Superior temporal gyrus (tissue), 1 donor: ENCODE measurements around the gene HNRNPR.

Experiments used
- DNase-seq: peaks from one replicate; pipeline ENCODE4 v3.0.0-alpha.2; 2016; ENCODE audit errors: extremely low spot score

The HNRNPR gene

DNA sequence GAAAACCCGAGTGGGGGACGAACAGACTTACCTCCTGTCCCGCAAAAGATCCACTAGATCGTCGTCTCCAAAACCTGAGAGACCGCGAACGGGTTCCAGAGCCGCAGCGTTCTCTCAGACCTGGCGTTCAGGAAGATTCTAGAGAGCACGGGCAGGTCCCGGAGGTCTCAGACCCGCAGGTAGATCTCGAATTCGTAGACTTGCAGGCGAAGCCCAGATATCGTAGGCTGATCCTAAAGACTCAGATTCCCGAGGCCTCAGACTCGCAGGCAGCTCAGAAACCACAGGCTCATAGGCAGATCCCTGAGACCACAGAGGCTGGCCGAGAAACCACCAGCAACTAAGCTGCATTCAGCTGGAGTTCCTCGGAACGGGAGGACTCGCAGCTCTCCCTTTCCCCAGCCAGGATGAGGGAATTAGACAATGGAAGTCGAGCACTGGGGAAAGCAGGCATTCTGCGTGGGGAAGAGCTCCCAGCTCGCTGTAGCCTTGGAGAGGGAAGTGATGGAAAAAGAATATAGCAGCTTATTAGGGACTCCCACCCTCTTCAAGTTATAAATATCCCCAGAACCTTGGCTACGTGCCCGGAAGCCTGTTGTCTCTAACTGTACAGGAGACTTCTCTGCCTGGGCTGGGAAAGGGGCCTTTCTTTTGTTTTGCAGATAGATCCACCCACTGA is 25.4 kb upstream of the HNRNPR start, which contains the start of gene ZNF436:
Gene ZNF436 (minus strand): TSS at position 502 of the 679 bp plus-strand sequence. CDS start 1,831 bp downstream, outside the sequence.
- peak; percentile 76 for DNase-seq

DNA sequence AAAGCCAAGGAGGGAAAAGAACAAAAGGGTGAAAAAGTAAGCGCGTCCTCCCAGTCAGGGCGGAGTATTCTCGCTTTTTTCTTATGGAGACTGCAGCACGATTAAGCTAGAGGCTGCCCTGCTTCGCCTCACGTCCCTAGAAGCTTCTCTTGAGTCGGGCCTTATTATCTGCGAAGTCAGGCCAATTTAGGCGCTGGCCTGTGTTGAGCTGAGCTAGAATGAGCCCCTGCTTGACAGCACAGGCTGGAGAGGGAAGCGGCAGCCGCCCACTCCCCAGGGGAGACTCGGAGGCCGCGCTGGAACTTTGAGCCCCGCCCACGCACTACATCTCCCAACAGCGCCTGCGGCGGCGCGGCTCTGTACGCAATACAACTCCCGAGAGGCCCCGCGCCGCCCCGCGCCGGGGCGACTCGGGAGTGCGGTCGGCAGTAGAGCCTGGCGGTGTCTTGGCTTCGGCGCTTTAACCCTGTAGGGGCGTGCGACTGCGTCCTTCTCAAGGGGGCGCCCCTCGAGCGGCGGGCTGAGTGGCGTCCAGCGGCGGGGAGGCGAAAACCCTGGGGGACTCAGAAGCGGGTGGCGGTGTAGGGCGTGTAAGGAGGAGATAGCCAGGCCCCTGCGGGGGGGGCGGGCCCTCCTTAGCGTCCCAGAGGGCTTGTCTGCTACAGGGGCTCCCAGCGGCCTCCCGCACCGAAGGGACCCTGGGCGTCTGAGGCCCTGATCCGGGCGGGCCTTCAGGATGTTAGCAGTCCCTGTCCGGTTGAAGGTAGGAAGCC is 24.7 kb upstream of the HNRNPR start:
- peak; percentile 93 for DNase-seq

DNA sequence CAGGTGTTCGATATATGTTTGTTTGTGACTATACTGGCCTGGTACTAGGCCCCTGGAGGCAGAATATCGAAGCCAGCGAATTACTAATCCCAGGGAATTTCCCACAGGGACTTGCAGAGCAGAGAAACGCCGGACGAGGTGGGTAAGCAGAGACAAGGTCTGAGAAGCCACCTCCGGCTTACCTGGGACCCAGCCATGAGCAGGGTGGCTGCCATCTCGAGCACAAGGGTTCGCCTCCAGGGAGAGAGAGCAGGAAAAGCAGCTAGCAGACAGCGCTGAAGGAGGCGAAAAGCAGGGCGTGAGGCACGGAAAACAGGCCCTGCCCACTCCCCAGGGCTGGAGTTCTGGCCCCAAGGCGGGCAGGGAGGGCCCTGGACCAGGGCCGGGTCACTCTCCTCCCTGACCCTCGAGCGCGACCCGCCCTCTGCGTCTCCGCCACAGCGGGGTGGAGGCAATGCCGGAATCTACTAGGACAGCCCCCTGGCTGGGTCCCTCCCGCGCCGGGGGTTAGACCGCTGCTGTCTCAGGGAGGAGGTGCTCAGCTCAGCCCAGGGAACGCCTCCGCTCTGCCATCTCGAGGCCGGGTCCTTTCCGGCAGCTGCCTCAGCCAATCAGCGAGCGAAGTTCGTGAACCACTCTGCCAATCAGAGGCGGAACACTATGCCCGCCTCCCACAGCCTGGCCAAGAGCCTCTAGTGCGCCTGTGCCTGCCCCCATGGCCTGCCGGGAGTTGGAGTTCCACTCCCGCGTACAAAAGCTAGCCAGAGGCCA is 23.9 kb upstream of the HNRNPR start:
- peak; percentile 100 for DNase-seq

DNA sequence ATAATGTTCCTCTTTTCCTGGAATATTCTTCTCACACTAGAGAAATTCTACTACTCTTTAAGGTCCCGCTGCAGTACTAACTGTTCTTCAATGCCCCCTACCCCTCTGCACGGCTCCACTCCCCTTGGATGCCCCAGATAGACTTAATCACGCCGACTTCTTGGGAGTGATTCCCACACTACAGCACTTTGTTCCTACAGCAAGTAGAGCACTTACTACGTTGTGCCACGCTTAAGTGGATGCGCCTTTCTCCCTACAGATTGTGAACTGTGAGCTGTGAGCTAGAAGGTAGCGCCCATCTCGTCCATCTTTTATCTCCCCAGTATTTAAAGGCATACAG is 23.3 kb upstream of the HNRNPR start:
- no peak for DNase-seq

DNA sequence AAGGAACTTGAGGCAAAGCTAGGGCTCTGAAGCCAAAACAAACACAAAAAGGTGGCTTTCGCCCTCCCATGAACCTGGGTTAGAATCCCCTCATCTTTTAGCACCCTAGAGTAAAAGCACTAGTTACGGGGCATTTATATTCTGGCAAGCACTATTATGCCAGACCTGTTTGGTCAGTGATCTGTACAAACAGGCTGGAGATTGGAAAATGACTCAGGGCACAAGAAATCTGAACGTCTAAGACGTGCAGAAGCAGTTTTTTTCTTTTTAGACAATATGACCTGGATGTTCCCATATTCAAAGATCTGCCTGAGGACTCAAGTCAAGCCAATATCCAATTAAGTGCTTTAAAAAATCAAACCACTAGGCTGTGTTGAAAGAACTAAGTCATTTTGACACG is 22.5 kb upstream of the HNRNPR start:
- DNase-seq: no peak

DNA sequence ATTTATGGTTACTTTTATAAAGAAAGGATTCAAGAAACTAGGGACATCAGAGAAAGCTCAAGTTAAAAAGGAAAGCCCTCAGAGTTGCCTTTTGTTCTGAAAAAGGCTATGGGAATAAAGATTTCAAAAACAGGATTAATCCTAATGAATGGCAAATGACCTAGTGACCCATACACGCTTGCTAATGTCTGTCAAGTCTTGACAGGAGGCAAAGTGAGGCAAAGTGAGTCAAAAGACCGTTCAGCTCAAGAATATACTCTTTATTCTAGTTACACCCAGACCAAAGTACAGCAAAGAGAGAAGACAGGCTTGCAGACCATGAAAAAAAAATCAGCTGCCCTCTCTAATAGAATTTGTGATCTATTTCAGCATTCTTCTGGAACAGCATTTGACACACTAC is 22.1 kb upstream of the HNRNPR start:
- no peak for DNase-seq

DNA sequence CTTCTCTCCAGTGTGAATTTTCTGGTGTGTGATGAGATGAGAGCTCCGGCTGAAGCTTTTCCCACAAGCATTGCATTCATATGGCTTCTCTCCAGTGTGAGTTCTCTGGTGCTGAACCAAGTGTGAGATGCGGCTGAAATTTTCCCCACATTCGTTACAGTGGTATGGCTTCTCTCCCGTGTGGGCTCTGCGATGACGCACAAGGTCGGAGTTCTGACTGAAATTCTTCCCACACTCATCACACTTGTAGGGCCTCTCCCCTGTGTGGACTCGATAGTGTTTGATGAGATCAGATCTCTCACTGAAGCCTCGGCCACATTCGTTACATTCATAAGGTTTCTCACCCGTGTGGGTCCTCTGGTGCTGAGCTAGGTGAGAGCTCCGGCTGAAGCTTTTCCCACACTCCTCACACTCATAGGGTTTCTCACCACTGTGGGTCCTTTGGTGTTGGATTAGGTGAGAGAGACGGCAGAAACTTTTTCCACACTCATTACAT is 18.2 kb upstream of the HNRNPR start:
- no peak for DNase-seq

DNA sequence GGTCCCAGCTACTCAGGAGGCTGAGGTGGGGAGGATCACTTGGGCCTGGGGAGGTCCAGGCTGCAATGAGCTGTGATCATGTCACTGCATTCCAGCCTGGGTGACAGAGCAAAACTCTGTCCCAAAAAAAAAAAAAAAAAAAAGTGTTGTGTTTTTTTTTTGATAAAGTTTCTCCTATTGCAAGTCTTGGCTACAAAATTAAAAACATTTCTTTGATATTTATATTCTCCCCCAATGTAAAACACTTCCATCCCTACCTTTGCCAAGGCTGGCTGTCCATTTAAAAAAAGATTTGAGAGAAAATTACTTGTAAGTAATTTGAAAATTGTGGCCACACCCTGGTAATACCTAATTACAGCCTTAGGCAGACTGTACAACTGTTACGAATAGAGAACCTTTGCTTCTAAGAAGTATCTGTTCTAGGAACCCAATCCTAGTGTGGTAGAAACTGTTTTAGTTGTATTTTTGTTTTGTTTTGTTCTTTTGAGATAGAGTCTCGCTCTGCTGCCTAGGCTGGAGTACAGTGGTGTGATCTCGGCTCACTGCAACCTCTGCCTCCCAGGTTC is 14.3 kb upstream of the HNRNPR start:
- DNase-seq: no peak

DNA sequence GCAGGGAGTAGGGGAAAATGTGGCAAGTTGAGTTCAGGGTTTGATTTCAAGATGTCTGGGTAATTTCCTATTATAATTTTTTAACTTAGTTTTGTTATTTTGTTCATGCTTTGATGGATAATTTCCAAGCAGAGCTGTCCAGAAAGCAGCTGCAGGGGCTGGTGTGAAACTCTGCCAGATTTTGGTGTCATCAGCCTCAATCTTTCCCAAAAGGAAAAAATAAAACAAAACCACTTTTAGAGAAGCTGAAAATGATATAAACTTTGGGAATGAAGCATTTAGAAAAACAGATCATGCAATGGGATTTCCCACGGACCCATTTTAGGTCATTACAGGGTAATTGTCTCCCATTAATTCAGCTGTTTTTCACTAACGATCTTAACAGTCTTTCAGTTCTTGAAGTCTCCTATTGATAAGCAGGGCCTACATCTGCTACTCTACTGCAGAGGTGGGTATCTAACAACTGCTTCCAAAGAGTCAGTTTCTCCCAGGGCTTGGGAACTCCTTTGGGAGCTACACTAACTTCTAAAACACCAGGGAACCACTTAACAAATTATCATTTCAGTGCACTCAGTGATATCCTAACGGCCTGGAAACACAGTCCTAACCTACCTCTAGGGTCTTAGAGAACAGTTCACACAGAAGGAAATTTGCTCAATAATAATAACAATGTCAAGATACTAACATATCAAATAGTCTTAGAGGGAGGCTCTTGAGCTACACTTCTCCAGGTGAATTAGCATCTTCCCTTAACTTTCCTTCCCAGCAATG is 13.2 kb upstream of the HNRNPR start:
- no peak for DNase-seq

DNA sequence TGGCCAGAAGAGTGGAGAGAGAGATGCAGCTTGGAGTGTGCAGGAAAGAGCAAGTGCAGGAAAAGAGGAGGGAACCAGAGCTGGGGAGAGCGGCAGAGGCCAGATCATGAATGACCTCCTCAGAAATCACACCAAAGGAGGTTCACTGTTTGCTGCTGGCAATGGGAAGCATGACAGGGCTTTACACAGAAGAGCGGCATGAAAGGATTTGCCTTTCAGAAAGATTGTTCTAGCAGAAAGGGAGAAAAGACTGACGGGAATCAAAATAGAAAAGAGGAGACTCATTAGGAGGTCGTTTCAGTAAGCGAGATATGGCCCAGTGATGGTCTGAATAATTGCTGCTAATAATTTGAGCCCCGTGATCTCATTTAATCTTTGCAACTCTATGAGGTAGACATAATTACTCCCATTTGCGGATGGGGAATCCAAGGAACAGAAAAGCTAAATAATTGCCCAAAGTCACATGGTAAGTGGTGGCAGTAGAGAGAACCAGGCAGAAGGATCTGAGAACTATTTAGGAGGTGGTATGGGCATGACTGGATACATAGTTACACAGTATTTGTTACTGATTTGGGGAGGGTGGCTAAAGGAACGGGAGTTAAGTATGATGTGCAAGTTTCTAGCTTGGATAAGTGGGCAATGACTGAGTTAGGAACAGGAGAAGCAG is 12.5 kb upstream of the HNRNPR start:
- DNase-seq: peak; percentile 68

DNA sequence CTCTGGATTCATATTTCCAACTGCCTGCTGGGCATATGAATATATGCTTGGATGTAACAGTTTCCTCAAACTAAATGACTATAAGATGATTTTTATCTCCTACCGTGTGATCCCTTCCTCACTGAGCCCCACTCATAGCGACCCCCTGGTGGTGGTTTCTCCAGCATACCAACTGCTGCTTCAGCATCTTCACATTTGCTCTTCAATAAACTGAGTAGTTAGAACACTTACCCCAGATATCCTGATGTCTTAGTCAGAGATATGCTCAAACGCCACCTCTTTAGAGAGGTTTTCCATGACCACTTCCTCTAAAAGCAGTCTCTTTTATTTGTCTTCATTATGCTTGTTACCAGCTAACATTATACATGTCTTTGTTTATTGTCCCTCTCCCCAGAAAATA is 10.2 kb upstream of the HNRNPR start:
- DNase-seq: no peak

DNA sequence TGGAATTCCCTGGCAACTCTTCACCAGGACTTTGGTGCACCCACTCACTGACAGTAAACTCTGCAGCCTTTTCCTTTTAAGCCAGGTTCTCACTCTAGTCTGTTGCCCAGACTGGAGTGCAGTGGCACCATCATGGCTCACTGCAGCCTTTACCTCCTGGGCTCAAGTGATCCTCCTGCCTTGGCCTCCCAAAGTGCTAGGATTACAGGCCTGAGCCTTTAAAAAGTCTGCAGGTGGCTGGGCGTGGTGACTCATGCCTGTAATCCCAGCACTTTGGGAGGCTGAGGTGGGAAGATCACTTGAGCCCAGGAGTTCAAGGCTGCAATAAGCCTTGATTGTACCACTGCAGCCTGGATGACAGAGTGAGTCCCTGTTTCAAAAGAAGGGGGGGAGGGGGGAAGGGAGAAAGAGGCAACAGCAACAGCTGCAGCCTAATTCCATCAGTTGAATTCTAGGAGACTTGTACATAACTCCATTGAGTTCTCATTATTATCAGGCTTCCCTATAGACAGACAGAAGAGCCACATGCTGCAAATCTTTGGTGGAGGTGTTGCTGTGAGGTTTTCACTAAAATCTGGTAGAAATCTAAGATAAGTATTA is 8.1 kb upstream of the HNRNPR start:
- DNase-seq: no peak

DNA sequence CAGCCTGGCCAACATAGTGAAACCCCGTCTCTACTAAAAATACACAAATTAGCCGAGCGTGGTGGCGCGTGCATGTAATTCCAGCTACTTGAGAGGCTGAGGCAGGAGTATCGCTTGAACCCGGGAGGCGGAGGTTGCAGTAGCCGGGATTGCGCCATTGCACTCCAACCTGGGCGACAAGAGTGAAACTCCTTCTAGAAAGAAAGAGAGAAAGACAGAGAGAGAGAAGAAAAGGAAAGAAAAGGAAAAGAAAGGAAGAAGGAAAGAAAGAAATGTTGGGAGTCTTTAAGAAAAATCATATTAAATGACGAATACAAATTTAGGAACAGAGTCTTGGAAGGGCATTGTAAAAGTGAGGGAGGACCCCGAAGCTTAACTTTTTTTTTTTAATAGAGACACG is 1.8 kb upstream of the HNRNPR start:
- no peak for DNase-seq

DNA sequence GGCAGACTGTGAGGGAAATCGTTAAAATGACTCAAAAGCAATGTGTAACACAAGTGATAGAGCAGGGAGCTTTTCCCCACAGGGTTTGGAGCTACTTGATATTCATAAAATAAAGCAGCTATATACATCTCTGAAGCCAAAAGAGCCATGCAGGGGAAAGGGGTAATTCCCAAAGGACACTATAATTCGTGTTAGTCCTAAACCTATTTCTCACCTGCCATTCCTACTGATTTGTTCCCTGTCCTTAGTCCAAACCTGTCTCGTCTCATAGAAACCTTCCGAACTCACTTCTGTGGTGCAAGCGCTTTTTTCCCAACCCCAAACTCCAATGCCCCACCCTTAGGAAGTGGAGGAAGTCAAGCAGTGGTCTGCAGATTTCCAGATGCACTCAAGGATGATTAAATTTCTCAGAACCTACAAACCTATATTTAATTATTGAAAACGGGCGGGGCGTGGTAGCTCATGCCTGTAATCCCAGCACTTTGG is 946 bp upstream of the HNRNPR start:
- DNase-seq: no peak

DNA sequence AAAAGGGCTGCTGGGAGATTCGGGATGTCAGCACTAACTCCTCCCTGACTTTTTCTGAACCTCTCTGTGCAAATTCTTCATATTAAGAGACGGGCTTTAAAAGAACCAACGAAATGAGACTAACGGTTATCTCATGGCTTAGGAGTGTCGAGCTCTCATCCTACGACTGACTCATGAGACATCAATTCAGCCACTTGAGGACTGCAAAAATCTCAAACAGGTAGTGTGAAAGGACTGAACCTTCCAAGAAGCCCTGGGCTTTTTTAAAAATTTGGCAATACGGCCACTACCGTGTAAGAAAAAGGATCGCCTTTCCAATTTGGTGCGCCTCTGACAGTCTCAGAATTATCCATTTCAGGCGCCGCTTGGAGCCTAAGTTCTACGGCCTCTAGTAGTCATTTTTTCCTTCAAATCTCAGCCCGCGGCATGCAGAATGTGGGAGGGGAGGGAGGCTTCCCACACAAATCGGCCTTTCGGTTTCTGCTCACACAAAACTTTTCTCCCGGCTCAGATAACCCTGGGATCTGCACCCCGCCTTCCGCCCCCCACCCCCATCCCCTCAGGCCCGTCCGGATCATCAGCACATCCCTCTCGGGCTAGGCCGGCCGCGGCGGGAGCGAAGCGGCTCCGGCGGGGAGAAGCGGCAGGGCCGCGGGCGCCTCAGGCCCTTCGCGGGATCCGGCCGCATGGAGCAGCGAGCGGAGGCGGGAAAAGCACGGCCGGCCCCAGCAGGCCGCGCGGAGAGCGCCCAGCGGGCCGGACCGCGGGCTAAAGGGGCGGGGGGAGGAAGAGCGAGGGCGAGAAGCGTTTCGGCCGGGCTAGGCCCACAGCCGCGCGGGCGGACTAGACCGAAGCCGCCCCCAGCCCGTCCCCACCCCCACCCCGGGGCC is 618 bp downstream of the HNRNPR start:
- peak; percentile 39 for DNase-seq

DNA sequence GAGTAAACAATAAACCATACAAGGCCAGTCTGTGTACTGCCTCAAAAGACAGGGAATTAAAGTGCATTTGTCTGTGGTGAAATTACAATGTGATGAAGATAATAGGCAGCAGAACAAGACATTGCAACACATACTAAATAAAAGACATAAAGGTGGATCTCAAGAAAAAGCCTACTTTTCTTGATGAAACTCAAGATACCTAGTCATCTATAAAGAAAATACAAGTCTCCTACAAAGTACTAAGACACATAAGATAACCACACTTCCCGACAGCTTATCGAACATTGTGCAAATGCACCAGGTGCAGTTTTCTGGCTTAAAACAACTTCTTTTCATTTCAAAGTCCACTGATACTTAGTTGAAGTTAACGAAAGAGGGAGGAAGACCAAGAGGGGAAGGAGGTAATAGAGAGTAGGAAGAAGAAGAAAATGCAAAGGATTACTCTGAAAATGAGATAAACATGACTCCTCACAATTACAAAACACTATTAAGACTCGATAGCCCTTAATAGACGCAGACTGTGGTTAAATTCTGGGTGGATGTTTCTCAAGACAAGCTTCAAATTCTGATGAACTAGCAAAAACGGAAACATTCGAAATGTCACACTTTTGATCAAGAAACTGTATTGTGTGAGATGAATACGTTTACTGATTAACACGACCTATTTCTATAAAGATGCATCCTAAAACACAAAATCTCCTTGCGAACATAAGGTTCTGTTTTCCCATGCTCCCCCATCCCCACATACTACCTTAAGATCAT is 2.0 kb downstream of the HNRNPR start:
- DNase-seq: no peak

DNA sequence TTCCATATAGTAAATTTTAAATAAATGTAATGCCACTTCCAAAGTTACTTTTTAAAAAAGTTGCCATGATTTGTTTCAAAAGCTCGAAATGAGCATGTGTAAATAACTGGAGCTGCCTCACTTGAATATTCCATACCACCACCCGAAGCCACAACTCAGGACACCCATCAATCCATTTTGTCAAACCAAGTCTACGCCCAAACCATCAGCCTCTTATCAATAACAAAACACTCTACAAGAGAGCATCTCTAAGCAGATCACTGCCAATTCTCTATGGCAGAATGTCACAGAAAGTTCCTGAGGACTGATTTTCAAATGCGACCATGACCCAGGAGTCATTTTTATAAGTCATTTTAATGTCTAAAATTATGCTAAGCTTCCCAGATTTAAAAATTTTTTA is 4.5 kb downstream of the HNRNPR start:
- no peak for DNase-seq

DNA sequence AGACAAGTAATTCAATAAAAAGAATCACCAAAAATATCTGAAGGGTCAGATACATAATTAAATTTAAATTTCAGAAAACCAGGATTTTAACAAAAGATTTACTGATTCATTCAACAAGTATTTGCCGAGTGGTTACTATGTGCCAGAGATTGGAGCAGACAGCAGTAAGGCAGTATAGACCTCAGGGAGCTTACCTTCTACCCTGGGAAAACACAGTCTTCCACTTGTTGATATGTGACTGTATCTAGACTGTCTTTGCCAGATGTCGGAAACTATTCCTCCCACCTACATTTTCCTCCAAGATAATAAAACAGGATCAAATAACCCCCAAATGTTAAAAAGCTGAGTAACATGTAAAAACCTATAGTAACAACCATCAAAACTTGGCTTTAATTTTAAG is 6.2 kb downstream of the HNRNPR start:
- no peak for DNase-seq

DNA sequence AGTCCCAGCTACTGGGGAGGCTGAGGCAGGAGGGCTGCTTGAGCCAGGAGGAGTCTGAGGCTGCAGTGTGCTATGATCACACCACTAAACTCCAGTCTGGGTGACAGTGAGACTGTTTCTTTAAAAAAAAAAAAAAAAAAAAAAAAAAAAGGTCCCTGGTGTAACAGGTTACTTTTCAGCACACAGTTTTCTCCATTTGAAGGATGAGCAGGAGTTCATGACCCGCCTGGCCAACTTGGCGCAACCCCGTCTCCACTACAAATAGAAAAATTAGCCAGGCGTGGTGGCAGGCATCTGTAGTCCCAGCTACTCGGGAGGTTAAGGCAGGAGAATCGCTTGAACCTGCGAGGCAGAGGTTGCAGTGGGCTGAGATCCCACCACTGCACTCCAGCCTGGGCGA is 12.4 kb downstream of the HNRNPR start:
- no peak for DNase-seq
